ENCODE results near the gene KIF18A.
"Not testable (repeated sequence)": the region's sequence is repeated elsewhere in the genome, so short reads cannot be mapped to it uniquely, and the experiment has no call there.

The KIF18A gene
- 1.0 to 8.7 (median 4.2) reads per million in 9 experiments for total RNA-seq

GRCh38 chr11:28107750-28108618 is at the start of gene KIF18A, which contains the start of gene METTL15:
Gene KIF18A, minus strand, starts transcription at chr11:28108156. Its CDS starts 10,209 bp downstream, at chr11:28097947.
Gene METTL15, plus strand, starts transcription at chr11:28108388. Its CDS starts 4,947 bp downstream, at chr11:28113335.
- Mint-ChIP-seq H3K4me1 (ENCODE audit: low read depth in 2 of 2) (peaks cover 33 to 50% of the 10 kb centered on the region in 2 donors), H3K4me3 (peak within 1 kb of the TSS; percentile 90 to 94), H3K36me3 (ENCODE audit: insufficient read depth) (peaks cover 13% of the 10 kb centered on the region), H3K9me3 (no peaks in the 10 kb centered on the region), H3K27ac (peak within 1 kb of the TSS; percentile 96 to 99), H3K27me3 (no peaks in the 10 kb centered on the region)
- DNase-seq (peak; percentile 98 to 99 (median 99)), ATAC-seq (replicated peaks) (peak; percentile 90)

GRCh38 chr11:28153586-28153985 is 45.6 kb upstream of the KIF18A start:
- no peak for ATAC-seq (replicated peaks)

DNA sequence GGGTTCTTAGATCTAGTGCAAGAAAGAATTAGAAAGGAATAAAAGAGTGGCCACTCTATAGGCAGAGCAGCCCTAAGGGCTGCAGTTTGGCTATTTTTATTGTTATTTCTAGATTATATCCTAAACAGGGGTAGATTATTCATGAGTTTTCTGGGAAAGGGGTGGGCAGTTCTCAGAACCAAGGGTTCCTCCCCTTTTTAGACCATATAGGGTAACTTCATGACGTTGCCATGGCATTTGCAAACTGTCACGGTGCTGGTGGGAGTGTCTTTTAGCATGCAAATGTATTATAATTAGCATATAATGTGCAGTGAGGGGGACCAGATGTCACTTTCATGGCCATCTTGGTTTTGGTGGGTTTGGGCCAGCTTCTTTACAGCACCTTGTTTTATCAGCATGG is 44.8 kb upstream of the KIF18A start:
- H3K4me3 Mint-ChIP-seq, result no peak overlapping the region

More at GRCh38 chr11:28153586-28153985, 45.6 kb upstream of the KIF18A start:
- Mint-ChIP-seq H3K9me3 (peaks cover 0 to 6% of the 10 kb centered on the region in 2 donors), H3K27ac (no peak overlapping the region), H3K36me3 (ENCODE audit: insufficient read depth) (peaks cover 4% of the 10 kb centered on the region), H3K4me1 (ENCODE audit: low read depth in 2 of 2) (peaks cover 0 to 4% of the 10 kb centered on the region in 2 donors), H3K27me3 (no peaks in the 10 kb centered on the region), H3K4me3 (no peak overlapping the region)
- DNase-seq, result no peak

GRCh38 chr11:28146123-28146751 is 38.3 kb upstream of the KIF18A start:
- no peak overlapping the region for H3K4me3 Mint-ChIP-seq
- no peaks in the 10 kb centered on the region for H3K27me3 Mint-ChIP-seq
- H3K9me3 Mint-ChIP-seq, result no peaks in the 10 kb centered on the region
- no peaks in the 10 kb centered on the region for H3K36me3 Mint-ChIP-seq (ENCODE audit: insufficient read depth)
- no peak for DNase-seq
- H3K27ac Mint-ChIP-seq, result no peak overlapping the region
- no peak for ATAC-seq (replicated peaks)
- peaks cover 0 to 9% of the 10 kb centered on the region in 2 donors for H3K4me1 Mint-ChIP-seq (ENCODE audit: low read depth in 2 of 2)

More for the DNA sequence above, 44.8 kb upstream of the KIF18A start:
- Mint-ChIP-seq H3K27me3 (no peaks in the 10 kb centered on the region), H3K27ac (no peak overlapping the region), H3K36me3 (ENCODE audit: insufficient read depth) (peaks cover 4% of the 10 kb centered on the region), H3K4me1 (ENCODE audit: low read depth in 2 of 2) (peaks cover 1 to 3% of the 10 kb centered on the region in 2 donors), H3K9me3 (peaks cover 0 to 2% of the 10 kb centered on the region in 2 donors)
- DNase-seq, result no peak
- no peak for ATAC-seq (replicated peaks)

GRCh38 chr11:28144808-28145207 is 36.9 kb upstream of the KIF18A start:
- DNase-seq (no peak), ATAC-seq (replicated peaks) (no peak)
- Mint-ChIP-seq H3K27me3 (no peaks in the 10 kb centered on the region), H3K27ac (no peak overlapping the region), H3K9me3 (no peaks in the 10 kb centered on the region), H3K4me1 (ENCODE audit: low read depth in 2 of 2) (peaks cover 0 to 9% of the 10 kb centered on the region in 2 donors), H3K4me3 (no peak overlapping the region), H3K36me3 (ENCODE audit: insufficient read depth) (no peaks in the 10 kb centered on the region)

DNA sequence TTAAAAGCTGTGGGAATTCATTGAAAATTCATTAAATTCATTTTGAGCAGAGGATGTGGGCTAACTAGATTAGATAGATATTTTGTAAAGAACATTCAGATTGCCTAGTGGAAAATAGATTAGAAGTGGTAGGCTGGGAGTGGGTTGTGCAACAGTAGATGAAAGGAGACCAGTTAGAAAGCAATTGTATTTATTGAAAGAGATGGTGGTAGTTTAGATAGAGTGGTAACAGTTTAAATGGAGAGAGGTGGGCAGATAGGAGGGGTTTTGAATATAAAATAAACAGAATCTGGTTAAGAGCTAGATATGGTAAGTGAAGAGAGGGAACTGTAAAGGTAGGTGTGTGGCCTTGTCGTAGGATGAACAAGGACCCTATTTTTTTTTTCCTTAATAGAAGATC is 34.8 kb upstream of the KIF18A start:
- peaks cover 0 to 6% of the 10 kb centered on the region in 2 donors for H3K4me1 Mint-ChIP-seq (ENCODE audit: low read depth in 2 of 2)
- no peaks in the 10 kb centered on the region for H3K9me3 Mint-ChIP-seq
- DNase-seq, result no peak
- no peaks in the 10 kb centered on the region for H3K27me3 Mint-ChIP-seq
- H3K27ac Mint-ChIP-seq, result no peak overlapping the region
- no peak for ATAC-seq (replicated peaks)
- no peaks in the 10 kb centered on the region for H3K36me3 Mint-ChIP-seq (ENCODE audit: insufficient read depth)
- H3K4me3 Mint-ChIP-seq, result no peak overlapping the region

GRCh38 chr11:28140689-28141455 is 32.9 kb upstream of the KIF18A start:
- DNase-seq, result no peak
- ATAC-seq (replicated peaks), result no peak
- Mint-ChIP-seq H3K36me3 (ENCODE audit: insufficient read depth) (no peaks in the 10 kb centered on the region), H3K27ac (no peak overlapping the region), H3K27me3 (no peaks in the 10 kb centered on the region), H3K9me3 (no peaks in the 10 kb centered on the region), H3K4me3 (no peak overlapping the region), H3K4me1 (ENCODE audit: low read depth in 2 of 2) (peaks cover 0 to 6% of the 10 kb centered on the region in 2 donors)

- Mint-ChIP-seq H3K4me3 (no peak overlapping the region), H3K4me1 (ENCODE audit: low read depth in 2 of 2) (peaks cover 0 to 6% of the 10 kb centered on the region in 2 donors), H3K27me3 (no peaks in the 10 kb centered on the region), H3K27ac (no peak overlapping the region), H3K36me3 (ENCODE audit: insufficient read depth) (no peaks in the 10 kb centered on the region), H3K9me3 (no peaks in the 10 kb centered on the region)
- DNase-seq (no peak), ATAC-seq (replicated peaks) (no peak)
Observed at GRCh38 chr11:28139841-28140415, 32.0 kb upstream of the KIF18A start.

- Mint-ChIP-seq H3K27ac (no peak overlapping the region), H3K9me3 (no peaks in the 10 kb centered on the region), H3K36me3 (ENCODE audit: insufficient read depth) (no peaks in the 10 kb centered on the region), H3K4me1 (ENCODE audit: low read depth in 2 of 2) (no peaks in the 10 kb centered on the region), H3K4me3 (no peak overlapping the region), H3K27me3 (no peaks in the 10 kb centered on the region)
- ATAC-seq (replicated peaks), result no peak
- no peak for DNase-seq
Observed at GRCh38 chr11:28137832-28138231, 29.9 kb upstream of the KIF18A start.

DNA sequence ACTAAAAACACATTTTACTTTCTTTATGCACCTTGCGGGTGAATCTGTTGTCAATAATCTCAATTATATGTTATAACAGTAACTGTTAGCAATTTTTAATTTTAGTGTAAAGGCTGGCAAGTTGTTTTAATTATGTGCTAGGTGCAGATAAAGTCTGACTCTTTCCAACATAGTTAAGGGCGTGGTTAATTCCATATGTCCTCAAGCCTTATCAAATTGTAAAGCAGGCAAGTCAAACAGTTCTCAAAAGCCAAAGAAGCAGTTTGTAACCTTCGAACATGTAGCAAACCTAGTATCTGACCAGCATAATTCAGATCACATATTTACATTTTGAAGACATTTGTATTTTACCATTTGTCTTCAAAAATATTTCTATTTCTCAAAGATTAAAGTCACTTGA is 29.4 kb upstream of the KIF18A start:
- Mint-ChIP-seq H3K4me1 (ENCODE audit: low read depth in 2 of 2) (no peaks in the 10 kb centered on the region), H3K9me3 (no peaks in the 10 kb centered on the region), H3K27ac (no peak overlapping the region), H3K36me3 (ENCODE audit: insufficient read depth) (no peaks in the 10 kb centered on the region), H3K27me3 (no peaks in the 10 kb centered on the region), H3K4me3 (no peak overlapping the region)
- ATAC-seq (replicated peaks) (no peak), DNase-seq (no peak)

DNA sequence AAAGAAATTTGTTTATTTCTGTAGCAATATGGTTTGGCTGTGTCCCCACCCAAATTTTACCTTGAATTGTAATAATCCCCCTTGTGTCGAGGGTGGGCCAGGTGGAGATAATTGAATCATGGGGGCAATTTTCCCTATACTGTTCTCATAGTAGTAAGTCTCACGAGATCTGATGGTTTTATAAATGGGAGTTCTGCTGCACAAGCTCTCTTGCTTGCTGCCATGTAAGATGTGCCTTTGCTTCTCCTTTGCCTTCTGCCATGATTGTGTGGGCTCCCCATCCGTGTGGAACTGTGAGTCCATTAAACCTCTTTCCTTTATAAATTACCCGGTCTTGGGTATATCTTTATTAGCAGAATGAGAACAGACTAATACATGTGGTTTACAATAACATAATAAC is 28.2 kb upstream of the KIF18A start:
- not testable (repeated sequence) for DNase-seq; ATAC-seq (replicated peaks); H3K4me1 Mint-ChIP-seq (ENCODE audit: low read depth in 2 of 2); H3K27me3 Mint-ChIP-seq; H3K9me3 Mint-ChIP-seq; H3K27ac Mint-ChIP-seq; H3K4me3 Mint-ChIP-seq; H3K36me3 Mint-ChIP-seq (ENCODE audit: insufficient read depth)

DNA sequence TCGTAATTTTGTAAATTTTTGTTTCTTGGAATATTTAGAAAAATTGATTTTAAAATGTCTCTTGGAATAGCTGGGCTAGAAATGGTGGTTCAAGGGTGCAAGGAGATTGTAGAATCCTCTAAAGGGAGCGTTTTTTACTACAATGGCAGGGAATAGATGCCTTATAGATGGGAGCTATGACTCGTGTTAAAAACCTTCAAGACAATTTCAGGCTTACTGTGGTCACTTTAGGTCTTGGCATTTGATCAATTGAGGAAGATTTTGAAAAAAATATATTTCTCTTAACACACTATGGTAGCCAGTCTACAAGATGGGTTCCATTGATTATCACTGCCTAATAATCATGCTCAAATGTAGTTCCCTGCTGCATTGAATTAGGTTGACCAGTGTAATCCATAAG is 25.2 kb upstream of the KIF18A start:
- Mint-ChIP-seq H3K27me3 (no peaks in the 10 kb centered on the region), H3K36me3 (ENCODE audit: insufficient read depth) (no peaks in the 10 kb centered on the region), H3K4me1 (ENCODE audit: low read depth in 2 of 2) (no peaks in the 10 kb centered on the region), H3K27ac (no peak overlapping the region), H3K4me3 (no peak overlapping the region), H3K9me3 (no peaks in the 10 kb centered on the region)
- ATAC-seq (replicated peaks) (no peak), DNase-seq (no peak)

- Mint-ChIP-seq H3K9me3 (no peaks in the 10 kb centered on the region), H3K4me1 (ENCODE audit: low read depth in 2 of 2) (no peaks in the 10 kb centered on the region), H3K36me3 (ENCODE audit: insufficient read depth) (no peaks in the 10 kb centered on the region), H3K27me3 (no peaks in the 10 kb centered on the region), H3K4me3 (no peak overlapping the region), H3K27ac (no peak overlapping the region)
- DNase-seq, result no peak
- ATAC-seq (replicated peaks), result no peak
Observed at GRCh38 chr11:28132548-28132947, 24.6 kb upstream of the KIF18A start.
